Right ventricle myocardium inferior (tissue), 1 donor: ENCODE results near the gene IMPDH2. TPM values are rescaled to one million over a fixed set of nuclear protein-coding genes. Genes with fewer than 3 reads are reported as not detected.

ENCODE experiments used
- ATAC-seq: fragments of 200-7000 bp; cut with Tn5 transposase; one replicate; pipeline ENCODE4 v1.9.1; 2020; ENCODE audit warnings: mild to moderate bottlenecking, moderate library complexity
- DNase-seq: peaks from one replicate; pipeline ENCODE4 v3.0.0; 2021; ENCODE audit errors: missing footprints
- intact Hi-C: fragments of 100-400 bp; cut with DNase I; formaldehyde crosslinking; loops from one replicate; pipeline ENCODE4 v1.11.0; 2022
- microRNA-seq: library from miRNA; unstranded; fragments of <30 nt; microRNA quantifications from one replicate; pipeline ENCODE4 v1.2.0, GENCODE V29; 2020
- total RNA-seq: library from RNA; stranded (reverse); fragmentation: NEBNext Ultra II Directional; extraction: Animal tissue kit (Norgen Biotek cat#: 25700); gene quantifications from one replicate; pipeline ENCODE4 v1.2.1, GENCODE V29; 2021
- donor health status: DM: no; HTN: yes; CAD: no; lungs with severe emphysema.

IMPDH2 gene
- total RNA-seq, 1 donor from 2014 or later: 64.3 TPM

DNA sequence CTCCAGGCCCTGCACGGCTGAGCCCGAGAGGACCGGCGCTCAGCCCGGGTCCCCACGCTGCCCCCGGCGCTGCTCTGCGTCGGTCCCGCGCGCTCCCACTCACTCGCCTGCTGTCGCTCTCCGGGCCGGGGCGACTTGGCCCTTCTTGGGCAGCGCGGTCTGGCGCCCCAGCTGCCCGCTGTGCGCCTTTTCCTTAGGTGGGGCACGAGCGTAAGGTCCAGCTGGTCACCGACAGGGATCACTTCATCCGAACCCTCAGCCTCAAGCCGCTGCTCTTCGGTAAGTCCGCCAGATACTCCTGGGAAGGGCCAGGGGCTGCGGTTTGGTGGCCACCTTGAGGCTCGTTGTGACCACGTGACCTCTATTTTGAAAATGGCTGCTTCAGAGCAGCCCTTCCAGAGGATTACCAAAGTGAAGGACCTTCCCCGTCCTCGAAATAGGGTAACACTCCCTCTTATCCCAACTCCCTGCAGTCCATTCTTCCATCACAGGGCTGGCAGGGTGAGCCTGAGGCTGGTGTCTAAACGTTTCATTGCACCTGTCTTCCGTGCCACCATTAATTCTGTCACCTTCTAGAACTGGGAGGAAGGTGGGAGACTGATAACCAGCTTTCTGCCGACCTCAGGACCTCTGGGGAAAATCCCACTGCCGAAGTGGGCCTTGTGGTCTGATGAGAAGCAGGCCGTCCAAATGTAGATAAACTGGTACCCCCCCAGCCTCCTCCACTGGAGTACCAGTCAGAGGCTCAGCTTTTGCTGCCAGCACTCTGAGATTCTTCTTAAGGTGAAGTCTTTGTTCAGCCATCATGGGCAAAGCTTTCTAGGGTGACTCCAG is 38.3 kb downstream of the IMPDH2 start:
- ATAC-seq (no peak), DNase-seq (no peak)
- intact Hi-C loops: no loop called here

DNA sequence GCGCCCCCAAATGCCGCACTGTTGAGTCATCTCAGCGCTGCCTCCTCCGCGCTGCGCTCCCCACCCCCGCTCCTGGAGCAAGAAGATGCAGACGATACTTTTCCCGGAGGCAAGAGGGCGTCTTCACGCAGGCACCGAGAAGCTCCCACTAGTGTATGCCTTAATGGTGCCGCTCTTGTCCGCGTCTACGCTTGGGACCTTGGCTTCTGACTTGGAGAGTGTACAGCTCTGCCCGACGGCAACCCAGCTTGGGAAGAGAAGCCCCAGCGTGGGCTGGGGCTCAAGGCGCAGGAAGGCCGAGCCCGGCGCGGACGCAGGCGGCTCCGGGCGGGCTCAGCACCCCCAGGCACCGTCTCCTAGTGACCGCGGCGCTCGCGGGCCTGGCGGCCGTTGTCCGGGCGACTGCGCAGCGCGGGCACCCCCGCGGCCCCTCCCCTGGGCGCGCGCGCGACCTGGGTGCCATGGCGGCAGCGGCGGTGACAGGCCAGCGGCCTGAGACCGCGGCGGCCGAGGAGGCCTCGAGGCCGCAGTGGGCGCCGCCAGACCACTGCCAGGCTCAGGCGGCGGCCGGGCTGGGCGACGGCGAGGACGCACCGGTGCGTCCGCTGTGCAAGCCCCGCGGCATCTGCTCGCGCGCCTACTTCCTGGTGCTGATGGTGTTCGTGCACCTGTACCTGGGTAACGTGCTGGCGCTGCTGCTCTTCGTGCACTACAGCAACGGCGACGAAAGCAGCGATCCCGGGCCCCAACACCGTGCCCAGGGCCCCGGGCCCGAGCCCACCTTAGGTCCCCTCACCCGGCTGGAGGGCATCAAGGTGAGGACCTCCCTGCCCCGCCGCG is 39.2 kb downstream of the IMPDH2 start, which contains the start of gene P4HTM:
P4HTM (plus strand) TSS at position 446 of the 840 bp plus-strand sequence; CDS start at position 462, 16 bp downstream.
- intact Hi-C loops: loop anchor here (5.0 kb wide), 1 partner anchor 457 kb away; no protein-coding TSS in a partner anchor
- ATAC-seq: peak; percentile 90
- peak; percentile 93 for DNase-seq

DNA sequence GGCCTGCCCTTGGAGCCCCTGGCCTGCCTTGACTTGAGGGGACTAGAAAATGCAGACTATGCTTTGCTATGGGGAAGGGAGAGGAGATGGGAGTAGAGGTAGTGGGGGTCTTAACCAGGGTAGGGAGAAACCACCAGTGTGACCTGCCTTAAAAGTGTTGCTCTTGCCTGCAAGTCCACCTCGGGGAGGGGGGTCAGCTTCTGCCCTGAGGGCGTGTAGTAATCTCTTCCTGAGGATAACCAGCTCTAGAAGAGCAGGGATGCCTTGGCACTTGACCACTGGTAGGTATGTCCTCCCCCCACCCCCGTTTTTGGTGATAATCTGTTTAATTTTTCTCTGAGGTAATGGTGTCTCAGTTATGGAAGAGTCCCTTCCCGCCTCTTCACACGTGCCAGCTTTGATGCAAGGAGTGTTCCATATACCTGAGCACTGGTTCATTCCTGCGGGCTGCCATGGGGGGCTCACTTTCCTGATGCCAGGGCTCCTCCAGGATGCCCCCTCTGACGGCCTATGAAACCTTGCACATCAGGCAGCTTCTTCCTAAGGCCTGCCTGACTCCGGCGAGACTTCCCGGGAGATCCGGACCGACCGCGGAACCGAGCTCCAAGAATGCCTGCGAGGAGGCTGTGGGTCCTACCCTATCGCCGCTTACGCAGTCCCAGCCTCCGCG is 39.9 kb downstream of the IMPDH2 start:
- ATAC-seq: peak; percentile 3

DNA sequence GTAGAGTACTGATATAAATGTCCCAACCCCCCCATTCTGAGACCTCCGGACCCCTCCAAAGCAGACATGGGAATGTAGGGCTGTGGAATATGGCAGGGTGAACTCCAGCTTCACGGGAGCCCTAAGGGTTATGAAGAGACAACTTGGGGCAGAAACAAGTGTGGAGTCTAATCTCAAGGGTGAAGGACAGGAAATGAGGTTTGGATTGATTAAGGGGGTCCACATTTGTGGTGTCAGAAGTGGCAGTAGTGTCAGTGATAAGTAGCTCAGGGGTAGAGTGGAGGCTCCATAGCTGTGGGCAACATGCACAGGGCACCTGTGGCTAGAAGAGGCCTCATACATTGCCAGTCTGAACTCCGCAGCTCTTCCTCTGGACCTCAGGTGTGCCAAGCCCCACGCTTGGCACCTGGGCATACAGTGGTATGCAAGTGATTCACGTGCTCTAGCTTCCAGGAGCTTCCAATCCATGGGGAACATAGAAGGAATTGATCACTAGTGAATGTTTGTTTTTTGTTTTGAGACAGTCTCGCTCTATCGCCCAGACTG is 43.3 kb downstream of the IMPDH2 start:
- DNase-seq (no peak), ATAC-seq (no peak)
- intact Hi-C loops: loop anchor here (5.0 kb wide), 1 partner anchor 461 kb away; no protein-coding TSS in a partner anchor

More for the DNA sequence above, 39.9 kb downstream of the IMPDH2 start:
- DNase-seq: no peak
- intact Hi-C loops: loop anchor here (5.0 kb wide), 1 partner anchor 458 kb away; no protein-coding TSS in a partner anchor

DNA sequence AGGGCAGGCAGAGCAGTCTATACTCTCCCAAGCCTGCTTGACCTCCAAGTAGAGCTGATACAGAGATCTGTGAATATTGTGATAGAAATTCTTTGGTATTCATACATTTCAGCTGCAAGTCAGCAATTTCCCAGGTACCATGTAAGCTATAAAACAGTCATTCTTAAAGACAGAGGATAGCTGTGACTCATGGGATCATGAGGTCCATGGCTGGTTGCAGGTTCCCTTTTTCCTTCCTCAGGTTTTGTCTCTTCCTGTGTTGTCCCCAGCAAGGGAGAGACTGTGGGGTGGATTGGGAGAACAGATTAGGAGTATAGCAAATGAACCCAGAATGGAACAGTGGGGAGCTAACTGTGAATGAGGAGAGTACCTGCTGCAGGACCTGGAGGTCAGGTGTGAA is 44.5 kb downstream of the IMPDH2 start:
- intact Hi-C loops: loop anchor here (5.0 kb wide), 1 partner anchor 463 kb away; no protein-coding TSS in a partner anchor
- no peak for DNase-seq
- no peak for ATAC-seq

DNA sequence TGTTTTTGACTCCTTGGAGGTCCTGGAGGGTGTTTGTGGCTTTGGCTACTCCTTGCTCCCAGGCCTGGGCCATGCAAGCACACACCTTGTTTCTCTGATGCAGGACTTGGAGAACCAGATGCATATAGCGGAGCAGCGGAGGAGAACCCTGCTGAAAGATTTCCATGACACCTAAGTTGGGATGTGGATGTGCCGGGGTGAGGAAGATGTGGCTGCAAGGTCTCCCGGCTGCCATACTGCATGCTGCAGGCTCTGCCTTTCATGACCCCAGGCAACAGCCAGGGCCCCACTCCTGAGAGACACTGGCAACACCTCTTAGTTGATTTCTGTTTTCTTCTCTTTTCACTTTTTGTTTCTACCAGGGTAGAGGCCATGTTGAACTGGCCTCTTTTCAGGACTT is 46.1 kb downstream of the IMPDH2 start:
- intact Hi-C loops: no loop called here
- DNase-seq (no peak), ATAC-seq (no peak)

DNA sequence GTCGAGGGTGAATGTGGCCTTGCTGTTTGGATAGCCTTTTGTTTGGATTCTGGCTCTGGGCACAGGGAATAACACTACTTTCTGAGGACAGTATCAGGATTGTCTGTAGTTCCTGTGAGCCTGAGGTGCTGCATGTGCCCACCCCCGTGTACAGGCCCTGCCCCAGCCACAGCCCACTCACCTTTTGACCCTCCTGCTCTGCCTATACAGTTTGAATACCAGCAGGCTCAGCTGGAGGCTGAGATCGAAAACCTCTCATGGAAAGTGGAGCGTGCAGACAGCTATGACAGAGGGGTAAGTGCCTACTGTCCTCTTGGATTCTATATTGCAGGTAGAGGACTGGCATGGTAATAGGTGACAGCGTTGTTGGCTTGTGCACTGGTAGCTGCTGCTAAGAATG is 46.5 kb downstream of the IMPDH2 start:
- DNase-seq (no peak), ATAC-seq (no peak)
- intact Hi-C loops: no loop called here

DNA sequence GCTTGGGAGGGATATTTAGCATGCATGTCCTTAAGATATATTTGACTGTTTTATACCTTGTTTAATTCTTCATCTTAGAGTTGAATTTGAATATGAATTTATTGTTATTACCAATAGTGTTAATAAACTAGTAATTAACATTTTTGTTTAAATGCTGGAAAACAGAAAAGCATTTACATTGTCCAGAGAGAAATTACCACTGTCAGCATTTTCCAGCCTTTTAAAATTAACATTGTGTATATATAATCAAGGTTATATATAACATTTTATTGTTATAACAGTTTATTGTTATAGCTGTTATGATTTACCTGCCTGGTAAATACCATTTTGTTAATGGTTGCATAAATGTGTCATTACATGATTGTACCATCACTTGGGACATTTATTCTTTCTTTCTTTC is 47.2 kb downstream of the IMPDH2 start:
- DNase-seq: no peak

DNA sequence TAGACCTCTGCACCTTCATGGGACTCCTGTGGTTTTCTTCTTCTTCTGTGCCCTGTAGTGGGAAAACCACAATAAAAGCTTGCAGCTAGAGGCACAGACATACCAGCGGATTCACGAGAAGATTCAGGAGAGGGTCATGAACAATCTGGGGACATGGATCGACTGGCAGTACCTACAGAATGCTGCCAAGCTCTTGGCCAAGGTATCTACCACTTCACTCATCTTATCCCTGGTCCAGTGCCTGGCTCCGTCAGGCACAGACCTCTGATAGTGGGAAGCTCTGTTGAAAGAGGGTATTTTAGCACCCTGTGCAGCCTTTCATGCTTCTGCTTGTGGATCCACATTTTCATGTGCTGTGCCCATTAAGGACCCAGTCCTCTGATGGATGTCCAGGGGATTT is 48.9 kb downstream of the IMPDH2 start:
- ATAC-seq: peak; percentile 53
- DNase-seq: no peak
- intact Hi-C loops: no loop called here

More for the DNA sequence above, 47.2 kb downstream of the IMPDH2 start:
- intact Hi-C loops: no loop called here
- ATAC-seq: no peak

DNA sequence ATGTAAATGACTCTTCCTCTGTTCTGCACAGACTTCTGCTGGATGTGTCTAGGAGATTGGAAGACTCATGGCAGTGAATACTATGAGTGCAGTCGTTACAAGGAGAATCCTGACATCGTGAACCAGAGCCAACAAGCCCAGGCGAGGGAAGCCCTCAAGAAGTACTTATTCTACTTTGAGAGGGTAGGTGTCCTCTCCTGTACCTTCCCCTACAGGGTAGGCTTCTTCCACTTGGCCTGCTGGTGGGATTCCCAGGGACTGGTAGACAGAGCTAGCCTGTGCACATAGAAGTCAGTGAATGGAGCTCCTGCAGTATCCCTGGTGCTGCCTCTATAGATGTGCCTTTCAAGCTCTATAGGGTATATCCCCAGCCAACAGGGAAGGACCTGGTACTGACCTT is 49.7 kb downstream of the IMPDH2 start:
- DNase-seq (no peak), ATAC-seq (no peak)
- intact Hi-C loops: no loop called here

Small RNA genes within 50 kb of the gene (microRNA-seq; reads per million reads assigned to microRNA genes)
- gene MIR191: 5,533 reads per million, percentile 93 among the genes with 10 or more reads in this experiment
- 1,125 reads per million, percentile 85 among the genes with 10 or more reads in this experiment for gene MIR425

Other genes with a start within 250 kb of the IMPDH2 start
- 57.9 TPM for gene PRKAR2A, start 181.5 kb downstream of the IMPDH2 start, total RNA-seq
- gene SLC25A20, start 130.5 kb downstream of the IMPDH2 start, total RNA-seq: 130 TPM
- gene ARIH2, start 110.6 kb downstream of the IMPDH2 start, total RNA-seq: 149 TPM
- gene P4HTM, start 39.2 kb downstream of the IMPDH2 start, total RNA-seq: 25.5 TPM
- 83.3 TPM for gene WDR6, start 22.0 kb downstream of the IMPDH2 start, total RNA-seq
- 9.0 TPM for gene DALRD3, start 10.8 kb downstream of the IMPDH2 start, total RNA-seq
- gene NDUFAF3, start 7.3 kb downstream of the IMPDH2 start, total RNA-seq: 157 TPM
- 52.9 TPM for gene QRICH1, start 64.7 kb upstream of the IMPDH2 start, total RNA-seq
- 207 TPM for gene QARS1, start 75.4 kb upstream of the IMPDH2 start, total RNA-seq
- 54.0 TPM for gene USP19, start 91.4 kb upstream of the IMPDH2 start, total RNA-seq
- 543 TPM for gene LAMB2, start 103.7 kb upstream of the IMPDH2 start, total RNA-seq
- gene CCDC71, start 136.9 kb upstream of the IMPDH2 start, total RNA-seq: 9.4 TPM
- gene KLHDC8B, start 142.2 kb upstream of the IMPDH2 start, total RNA-seq: 128 TPM
- 2.1 TPM for gene C3orf62, start 247.8 kb upstream of the IMPDH2 start, total RNA-seq